OCI-M2 (cell line): ENCODE measurements around the gene ZDHHC5.
"Not testable (repeated sequence)": the region's sequence is repeated elsewhere in the genome, so short reads cannot be mapped to it uniquely, and the experiment has no call there.

Experiments used
- DNase-seq: peaks from one replicate; lab custom pipeline; 2025; ENCODE audit not compliant: unreplicated experiment; lab: John Stamatoyannopoulos, UW

ZDHHC5 gene

DNA sequence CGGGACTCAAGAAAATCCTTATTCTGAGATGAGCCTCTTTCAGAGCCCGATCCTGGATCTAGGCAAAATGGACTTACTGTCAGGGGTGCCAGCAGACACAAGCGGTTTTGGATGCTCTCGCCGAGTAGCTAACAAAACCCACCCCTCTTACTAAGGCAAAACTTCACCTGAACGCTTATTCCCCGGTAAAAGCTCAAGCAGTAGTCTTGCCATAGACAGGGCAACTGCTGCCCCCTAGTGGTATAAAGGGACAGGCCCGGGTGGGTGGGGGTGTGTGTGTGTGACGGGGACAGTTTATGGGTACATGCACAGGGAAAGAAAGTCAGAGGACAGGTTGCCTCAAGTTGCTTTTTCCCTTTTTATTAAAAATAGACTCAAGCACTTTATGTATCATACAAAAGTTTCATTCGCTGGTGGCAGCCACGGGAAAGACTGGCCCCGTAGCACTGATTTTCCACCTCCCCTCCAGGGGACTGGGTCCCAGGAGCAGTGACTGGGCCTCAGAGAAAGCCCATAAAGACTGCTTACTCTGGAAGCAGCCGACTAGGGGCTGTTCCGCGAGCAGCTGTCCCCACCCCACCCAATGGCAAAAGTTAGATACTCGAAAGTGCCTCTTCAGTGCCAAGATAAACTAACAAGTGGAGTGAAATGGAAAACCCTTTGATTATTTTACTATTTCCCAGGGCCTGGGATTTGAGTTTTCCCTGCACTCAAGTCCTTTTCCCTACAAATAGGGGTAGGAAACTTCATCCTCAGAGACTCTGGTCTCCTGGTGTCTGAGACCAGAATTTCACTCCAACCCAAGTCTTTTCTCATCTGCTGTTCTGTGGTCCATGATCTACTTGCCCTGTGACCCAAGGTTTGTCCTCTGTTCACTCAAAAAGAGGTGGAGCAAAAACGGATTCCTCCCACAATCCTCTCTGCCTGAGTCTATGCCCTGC is 22.9 kb upstream of the ZDHHC5 start:
- DNase-seq, result no peak

DNA sequence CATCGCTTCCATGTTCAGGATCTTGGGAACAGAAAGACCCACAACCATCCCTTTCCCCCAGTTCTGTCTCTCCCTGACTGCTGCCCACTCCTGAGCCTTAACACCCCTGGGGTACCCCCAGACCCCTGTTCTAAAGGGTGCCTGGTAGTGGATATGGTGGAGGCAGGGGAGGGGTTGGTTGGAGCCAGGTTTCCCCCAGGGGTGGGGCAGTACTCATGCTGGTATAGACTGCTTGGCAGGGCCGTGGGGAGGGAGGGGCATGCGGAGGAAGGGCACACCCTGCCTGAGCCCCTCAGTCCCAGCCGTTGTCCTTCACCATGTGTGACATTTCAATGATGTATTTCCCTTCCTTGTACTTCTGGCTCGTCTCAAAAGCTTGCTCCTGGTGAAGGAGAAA is 22.2 kb upstream of the ZDHHC5 start:
- DNase-seq, result no peak

DNA sequence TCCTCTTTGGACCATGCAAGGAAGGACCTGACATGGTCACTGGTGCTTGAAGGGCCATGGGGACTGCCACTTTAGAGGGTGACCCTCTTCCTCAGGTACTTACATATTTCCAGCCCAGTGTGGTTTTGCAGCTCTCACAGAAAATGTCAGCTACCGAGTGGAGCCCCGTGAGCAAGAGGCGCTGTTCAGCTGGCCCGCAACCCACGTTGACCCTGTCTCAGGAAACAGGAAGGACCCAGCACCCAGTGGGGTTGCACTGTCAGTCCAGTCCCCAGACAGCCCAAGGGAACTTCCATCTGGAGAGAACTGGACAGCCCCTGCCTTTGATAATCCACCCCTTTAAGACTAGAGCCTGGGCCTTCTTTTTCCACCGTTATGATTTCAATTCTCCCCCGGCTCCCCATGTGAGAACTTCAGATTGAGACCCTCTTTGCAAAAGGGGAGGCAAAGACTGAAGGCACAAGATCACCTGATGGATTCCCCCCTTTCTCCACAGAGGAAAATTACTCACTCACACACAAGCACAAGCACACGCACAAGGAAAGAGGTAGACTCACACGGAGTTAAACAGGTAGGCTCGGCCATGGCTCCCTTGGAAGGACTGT is 21.6 kb upstream of the ZDHHC5 start:
- DNase-seq, result no peak

DNA sequence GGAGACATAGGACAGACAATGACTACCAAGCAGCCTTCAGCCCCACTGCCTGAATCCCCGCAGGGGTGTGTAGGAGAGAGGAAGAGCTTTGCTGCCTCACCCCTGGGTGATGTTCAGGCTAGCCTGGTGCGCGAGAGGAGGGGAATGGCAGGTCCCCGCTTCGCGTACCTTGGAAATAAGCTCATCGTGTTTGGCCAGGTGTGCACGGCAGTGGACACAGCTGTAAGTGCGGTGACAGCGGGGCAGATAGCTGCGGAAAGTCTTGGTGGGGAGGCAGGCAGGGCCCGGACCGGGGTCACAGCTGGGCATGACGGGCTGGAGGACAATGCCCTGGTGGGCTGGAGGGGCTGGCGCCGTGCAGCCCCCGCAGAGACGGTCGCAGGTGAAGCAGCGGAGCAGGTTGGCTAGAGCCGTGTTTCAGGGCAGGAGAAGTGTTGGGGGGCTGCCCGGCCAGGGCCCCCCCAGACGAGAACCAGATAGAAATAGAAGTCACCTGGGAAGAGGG is 21.1 kb upstream of the ZDHHC5 start:
- no peak for DNase-seq

DNA sequence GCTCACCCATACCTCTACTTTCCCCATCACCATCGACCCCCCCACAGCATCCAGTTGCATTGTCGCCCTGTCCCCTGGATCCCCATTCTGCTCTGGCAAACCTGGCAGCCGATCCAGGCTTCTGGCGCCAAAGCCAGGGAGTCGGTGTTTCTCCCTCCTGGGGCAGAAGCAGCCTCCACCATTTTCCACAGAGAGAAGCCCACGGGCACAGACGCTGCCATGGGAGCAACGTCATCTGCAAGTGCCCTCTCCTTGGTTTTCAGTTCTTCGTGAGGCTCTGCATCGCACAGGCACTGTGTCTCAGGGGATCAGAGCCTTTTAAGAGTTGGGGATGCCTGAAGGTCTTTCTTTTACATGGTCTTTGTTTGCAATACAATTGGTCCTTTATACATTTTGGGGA is 20.5 kb upstream of the ZDHHC5 start:
- no peak for DNase-seq

DNA sequence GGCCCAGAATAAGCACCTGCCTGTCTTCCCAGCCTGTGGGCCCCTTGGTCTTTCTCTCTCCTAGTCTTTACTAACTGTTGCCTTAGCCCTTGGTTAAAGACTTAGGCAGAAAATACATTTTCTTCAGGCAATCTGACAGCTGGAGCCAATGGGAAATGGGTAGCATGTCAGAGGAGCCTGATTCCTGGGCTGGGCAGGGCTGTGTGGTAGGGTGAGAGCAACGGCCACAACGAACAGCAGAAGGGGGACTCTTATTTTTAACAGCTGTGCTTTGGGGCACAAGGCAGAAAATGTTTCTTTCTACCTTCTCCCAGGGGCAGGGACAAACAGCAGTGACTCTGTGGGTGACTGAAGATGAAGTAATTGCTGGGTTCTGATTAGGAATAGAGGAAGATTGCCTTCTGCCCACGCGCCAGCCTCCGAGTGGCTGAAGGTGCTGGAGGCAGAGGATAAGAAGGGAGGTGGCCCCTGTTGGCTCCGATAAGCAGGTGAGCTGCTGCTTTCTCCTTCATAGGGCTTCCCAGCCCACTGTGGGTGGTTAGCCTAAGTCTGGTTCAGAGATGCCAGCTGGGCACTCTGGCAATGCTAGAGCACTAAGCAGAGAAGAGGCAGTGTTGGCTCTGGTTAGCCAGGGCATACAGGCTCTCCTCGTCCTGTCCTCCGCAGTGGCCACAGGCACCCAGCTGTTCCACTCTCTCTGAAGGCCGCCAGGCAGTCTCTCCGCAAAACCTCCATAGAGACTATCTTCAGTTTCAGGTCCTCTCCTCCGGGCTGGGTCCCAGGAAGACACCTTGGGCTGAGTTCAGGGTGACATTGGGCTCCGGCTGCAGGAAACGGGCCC is 19.7 kb upstream of the ZDHHC5 start:
- peak; percentile 80 for DNase-seq

DNA sequence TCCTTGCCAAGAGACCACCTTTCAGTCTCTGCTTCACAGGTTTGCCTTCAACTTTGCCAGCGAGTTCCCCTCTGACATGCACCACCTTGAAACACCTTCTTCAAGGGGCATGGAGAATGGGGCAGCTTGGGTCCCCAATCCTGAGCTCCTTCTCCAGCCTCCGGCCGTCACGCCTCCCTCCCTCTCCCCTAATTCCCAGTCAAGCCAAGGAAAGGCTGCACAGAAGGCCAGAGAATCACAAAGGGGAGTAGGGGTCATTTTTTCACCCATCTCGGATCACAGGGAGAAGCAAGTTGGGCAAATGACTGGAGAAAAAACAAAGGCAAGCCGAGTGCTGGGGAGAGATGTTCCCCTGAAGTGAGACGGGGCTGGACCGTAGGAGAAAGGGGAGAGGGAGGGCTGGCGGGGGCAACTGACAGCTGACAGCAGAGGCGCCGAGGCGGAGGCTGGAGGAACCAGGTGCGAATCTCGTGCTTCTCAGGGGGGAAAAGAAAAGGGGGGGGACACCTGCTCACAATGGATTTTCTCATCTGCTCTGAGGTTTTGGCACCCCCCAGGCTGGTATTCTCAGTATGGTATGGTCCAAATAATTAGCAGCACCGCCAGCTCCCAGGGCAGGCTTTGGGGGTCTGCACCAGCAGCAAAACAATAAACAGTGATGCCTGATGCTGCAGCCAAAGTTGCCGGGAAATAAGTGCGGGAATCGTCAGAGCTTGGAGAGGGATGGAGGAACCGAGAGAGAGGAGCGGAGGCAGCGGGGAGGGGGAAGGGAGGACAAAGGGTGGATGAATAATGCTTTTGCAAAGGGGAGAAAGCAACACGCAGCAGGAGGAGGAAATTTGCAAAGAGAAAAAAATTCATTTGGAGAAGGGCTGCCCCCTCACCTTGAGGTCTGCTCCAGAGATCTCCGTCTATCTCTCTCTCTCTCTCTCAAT is 18.8 kb upstream of the ZDHHC5 start:
- DNase-seq, result no peak

DNA sequence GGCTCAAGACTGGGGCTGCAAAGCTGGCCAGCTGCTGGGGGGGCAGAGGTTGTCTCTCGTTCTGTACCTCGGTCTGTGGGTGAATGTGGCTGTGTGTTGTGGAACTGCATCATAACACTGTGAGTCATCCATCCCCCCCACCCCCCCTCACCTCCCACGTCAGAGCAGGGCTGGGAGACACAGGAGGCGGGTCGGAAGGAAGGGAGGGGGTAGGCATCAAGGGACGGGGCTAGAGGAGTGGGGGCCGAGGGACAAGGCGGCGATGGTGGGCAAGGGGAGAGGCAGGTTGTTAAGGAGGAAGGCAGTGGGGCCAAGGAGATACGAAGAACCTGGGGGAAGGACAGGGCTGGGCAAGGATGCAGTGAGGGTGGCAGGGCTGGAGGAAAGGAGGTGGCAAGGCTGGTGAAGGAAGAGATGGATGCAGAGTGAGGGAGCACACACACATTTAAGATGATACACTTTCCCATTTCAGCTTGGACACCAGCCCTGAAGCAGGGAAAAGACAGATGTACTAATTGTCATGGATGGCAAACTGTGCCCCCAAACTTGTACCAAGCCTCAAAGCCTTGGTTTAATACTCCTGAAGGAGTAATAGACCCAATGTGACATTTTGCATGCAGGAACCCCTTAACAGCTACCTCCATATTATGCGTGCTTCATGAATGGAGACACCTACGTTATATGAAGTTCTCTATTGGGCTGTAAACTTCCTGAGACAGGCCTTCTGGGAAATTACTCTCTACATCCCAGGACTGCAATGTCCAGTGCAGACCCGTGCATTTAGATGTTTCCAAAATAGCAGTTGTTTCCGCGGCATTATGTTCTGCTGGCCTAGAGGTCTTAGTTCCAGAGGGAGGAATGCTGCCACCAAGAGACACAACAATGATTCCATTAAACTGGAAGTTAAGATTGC is 17.8 kb upstream of the ZDHHC5 start, which contains the start of gene YPEL4:
TSS of gene YPEL4 (minus strand) at position 87 of the 913 bp plus-strand sequence. CDS start 2,805 bp downstream, outside the sequence.
- DNase-seq, result no peak

DNA sequence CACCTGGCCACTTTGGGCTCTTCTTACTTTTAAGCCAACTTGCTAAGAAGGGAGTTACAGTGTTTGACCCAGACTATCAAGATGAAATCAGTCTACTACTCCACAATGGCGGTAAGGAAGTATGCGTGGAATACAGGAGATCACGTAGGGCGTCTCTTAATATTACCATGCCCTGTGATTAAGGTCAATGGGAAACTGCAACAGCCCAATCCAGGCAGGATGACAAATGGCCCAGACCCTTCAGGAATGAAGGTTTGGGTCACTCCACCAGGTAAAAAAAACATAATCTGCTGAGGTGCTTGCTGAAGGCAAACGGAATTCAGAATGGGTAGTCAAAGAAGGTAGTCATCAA is 17.2 kb upstream of the ZDHHC5 start:
- DNase-seq, result no peak

DNA sequence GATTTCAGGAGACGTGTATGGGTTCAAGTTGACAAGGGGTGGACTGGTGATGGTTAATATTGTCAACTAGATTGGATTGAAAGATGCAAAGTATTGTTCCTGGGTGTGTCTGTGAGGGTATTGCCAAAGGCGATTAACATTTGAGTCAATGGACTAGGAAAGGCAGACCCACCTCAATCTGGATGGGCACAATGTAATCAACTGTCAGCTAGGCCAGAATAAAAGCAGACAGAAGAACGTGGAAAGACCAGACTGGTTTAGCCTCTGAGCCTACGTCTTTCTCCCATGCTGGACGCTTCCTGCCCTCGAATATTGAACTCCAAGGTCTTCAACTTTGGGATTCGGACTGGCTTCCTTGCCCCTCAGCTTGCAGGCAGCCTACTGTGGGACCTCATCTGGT is 16.5 kb upstream of the ZDHHC5 start:
- no peak for DNase-seq

DNA sequence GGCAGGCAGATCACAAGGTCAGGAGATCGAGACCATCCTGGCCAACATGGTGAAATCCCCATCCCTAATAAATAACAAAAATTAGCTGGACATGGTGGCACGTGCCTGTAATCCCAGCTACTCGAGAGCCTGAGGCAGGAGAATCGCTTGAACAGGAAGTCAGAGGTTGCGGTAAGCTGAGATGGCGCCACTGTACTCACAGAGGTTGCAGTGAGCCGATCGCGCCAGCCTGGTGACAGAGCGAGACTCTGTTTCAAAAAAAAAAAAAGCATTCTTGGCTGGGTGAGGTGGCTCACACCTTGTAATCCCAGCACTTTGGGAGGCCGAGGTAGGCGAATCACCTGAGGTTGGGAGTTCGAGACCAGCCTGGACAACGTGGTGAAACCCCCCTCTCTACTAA is 15.7 kb upstream of the ZDHHC5 start:
- not testable (repeated sequence) for DNase-seq

DNA sequence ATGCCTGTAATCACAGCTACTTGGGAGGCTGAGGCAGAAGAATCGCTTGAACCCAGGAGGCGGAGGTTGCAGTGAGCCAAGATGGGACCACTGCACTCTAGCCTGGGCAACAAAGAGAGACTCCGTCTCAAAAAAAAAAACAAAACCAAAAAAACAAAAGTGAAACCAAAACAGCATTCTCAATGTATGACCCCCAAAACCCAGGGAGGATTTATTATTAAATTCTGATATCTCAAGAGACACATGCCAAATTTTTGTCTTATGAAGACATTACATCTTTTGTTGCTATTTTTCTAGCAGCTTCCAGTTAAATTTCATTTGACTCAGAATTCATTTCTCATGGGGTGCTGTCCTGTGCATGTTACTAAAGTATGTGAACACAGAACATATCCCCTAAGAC is 15.3 kb upstream of the ZDHHC5 start:
- DNase-seq, result no peak

DNA sequence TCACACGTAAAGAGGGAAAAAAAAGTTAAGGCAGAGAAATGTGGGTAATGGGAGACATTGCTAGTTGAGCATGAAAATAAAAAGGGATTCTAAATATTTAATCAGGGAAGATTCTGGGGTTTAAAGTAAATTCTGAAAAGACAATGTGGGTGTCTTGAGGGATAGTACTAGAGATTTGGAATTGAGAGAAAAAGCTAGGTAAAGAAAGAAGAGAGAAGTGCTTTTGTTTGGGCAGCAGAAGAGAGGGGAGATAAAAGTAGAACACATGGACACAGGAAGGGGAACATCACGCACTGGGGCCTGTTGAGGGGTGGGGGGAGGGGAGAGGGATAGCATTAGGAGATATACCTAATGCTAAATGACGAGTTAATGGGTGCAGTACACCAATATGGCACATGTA is 14.8 kb upstream of the ZDHHC5 start:
- DNase-seq, result no peak

DNA sequence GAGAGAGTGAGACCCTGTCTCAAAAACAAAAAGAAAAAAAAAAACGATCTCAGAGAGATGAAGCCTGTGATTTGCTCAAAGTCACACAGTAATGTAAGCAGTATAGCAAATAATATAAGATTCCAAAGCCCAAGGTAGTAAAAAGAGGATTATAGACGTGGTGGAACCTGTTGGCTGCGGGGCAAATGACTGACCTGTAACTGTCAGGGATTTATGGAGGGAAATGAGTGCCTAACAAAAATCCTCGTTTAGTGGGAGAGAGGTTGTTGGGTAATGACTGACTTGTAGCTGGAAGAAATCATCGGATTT is 11.1 kb upstream of the ZDHHC5 start:
- DNase-seq, result no peak

DNA sequence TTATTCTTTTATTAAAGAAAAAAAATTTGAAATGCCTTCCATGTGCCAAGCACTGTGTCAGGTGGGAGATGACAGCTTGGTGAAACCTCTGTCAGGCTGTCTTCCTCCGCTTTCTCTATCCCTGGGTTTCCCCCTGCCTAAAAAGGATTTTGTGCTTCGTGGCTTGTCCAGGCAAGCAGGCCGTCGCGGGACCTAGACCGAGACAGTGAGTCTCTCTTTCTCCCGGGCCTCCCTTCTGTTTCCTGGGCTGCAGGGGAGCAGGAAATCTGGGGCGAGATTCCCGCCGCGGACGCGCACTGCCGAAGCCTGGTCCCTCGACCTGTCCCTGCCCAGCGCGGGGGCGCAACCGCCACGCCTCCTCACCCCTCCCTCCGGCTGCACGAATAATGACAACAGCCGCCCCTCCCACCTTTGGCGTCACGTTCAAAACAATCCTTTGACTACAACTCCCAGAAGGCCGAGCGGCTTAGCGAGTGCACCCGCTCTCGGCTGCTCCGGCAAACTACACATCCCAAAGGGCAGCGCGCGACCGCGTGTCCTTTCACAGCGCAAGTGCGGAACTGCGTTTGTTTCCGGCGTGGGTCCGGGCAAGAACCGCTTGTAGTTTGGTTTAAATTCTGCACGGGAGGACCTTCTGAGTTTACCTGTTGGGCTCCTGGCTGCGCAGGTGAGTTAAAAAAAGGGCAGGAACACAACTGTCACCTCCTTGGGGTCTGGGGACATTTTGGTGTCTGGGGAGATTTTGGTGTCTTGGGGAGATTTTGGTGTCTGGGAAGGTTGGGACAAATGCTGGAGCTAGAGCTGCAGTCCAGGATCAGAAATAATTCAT is 10.5 kb upstream of the ZDHHC5 start, which contains the start of gene CLP1:
TSS of gene CLP1 (plus strand) at position 569 of the 829 bp plus-strand sequence. CDS start 1,715 bp downstream, outside the sequence.
- peak; percentile 78 for DNase-seq

DNA sequence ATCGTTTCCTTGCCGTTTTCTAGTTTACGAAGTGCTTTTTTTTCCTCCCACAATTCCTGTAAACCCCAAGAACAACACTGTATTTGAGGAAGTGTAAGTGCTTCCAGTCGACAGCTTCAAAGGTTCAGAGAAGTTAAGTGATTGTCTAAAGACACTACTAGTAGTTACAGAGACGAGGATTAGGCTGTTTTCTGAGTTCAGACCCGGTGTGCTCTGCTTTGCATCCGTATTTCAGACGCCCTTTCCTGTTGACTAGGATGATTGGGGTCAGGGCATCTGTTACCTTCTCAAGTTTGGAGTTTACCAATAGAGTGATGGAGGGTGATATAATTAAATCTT is 9.9 kb upstream of the ZDHHC5 start:
- no peak for DNase-seq

DNA sequence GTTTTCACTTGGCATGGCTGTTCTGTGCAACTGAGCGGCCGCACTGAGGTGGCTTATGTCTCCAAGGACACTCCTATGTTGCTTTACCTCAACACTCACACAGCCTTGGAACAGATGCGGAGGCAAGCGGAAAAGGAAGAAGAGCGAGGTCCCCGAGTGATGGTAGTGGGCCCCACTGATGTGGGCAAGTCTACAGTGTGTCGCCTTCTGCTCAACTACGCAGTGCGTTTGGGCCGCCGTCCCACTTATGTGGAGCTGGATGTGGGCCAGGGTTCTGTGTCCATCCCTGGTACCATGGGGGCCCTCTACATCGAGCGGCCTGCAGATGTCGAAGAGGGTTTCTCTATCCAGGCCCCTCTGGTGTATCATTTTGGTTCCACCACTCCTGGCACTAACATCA is 8.2 kb upstream of the ZDHHC5 start:
- no peak for DNase-seq

DNA sequence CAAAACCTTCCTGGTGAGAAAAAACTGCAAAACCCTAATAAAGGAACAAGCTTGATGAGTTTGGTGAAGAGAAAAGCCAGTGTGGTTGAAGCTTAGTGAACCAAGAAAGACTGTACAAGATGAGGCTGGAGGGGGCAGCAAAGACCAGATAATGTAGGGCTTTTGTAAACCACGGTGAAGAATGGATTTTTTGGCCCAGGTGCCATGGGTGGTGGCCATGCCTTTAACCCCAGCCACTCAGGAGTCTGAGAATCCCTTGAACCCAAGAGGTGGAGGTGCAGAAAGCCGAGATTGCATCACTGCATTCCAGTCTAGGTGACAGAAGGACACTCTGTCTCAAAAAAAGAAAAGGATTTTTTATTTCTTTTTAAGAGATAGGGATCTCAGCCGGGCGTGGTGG is 5.0 kb upstream of the ZDHHC5 start:
- no peak for DNase-seq

DNA sequence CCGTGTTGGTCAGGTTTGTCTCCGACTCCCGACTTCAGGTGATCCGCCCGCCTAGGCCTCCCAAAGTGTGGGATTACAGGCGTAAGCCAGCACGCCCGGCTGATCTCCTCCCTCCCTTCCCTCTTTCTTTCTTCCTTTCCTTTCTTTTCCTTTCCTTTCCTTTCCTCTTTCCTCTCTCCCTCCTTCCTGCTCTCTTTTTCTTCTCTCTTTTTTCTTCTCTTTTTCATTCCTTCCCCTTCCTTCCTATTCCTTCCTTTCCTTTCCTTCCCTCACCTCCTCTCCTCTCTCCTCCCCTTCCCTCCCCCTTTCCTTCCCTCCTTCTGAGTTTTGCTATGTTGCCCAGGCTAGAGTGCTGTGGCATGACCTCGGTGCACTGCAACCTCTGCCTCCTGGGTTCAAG is 3.9 kb upstream of the ZDHHC5 start:
- DNase-seq, result no peak
